HepG2 (cell line): Measurements from ENCODE around the gene ARHGEF4.

ENCODE experiments used
- ATAD3A ChIP-seq: sonication (generic); formaldehyde crosslinking; IDR thresholded peaks from 2 replicates; pipeline ENCODE4 v1.4.0; 2020; ENCODE audit warnings: missing genetic modification reagents
- ATF7 ChIP-seq, 2 experiments: fragments of 450-650 bp in 1 of 2; sonication (generic) in 1 of 2; formaldehyde crosslinking in 1 of 2; IDR thresholded peaks; 2 replicates each; pipeline versions ENCODE4 v1.4.0 to v1.6.1; 2016 to 2020; ENCODE audit warnings: antibody characterized with exemption in 1 of 2, mild to moderate bottlenecking in 1 of 2, missing genetic modification reagents in 1 of 2
- ESRRA ChIP-seq: sonication (generic); formaldehyde crosslinking; IDR thresholded peaks from 2 replicates; pipeline ENCODE4 v1.5.1; 2020; ENCODE audit warnings: mild to moderate bottlenecking, low read depth, missing genetic modification reagents
- REST ChIP-seq, 2 experiments: IDR thresholded peaks; 2 replicates each; pipeline ENCODE4 v1.6.1; 2011 to 2012; ENCODE audit warnings: low read length in 2 of 2, borderline replicate concordance in 1 of 2, low read depth in 1 of 2, mild to moderate bottlenecking in 1 of 2, moderate library complexity in 1 of 2
- RNF219 ChIP-seq: sonication (generic); formaldehyde crosslinking; IDR thresholded peaks from 2 replicates; pipeline ENCODE4 v1.5.0; 2020; ENCODE audit warnings: mild to moderate bottlenecking, missing genetic modification reagents
- SMC3 ChIP-seq: IDR thresholded peaks from 2 replicates; pipeline ENCODE4 v1.6.1; 2011; ENCODE audit warnings: low read length, improper control_type of control experiment

GRCh38 chr2:130930740-130931659, 94.3 kb downstream of the ARHGEF4 start:
- TF ChIP-seq RNF219 (CRISPR knock-in tag), result no peak
- TF ChIP-seq ATF7 (IDR thresholded peaks at IDR 0.05), result no peak
- no peak for TF ChIP-seq ATF7 (CRISPR knock-in tag; IDR thresholded peaks at IDR 0.05)
- no peak for TF ChIP-seq REST (IDR thresholded peaks at IDR 0.05; ENCODE audit: borderline replicate concordance in 1 of 2, low read depth in 1 of 2, low read length in 2 of 2)
- TF ChIP-seq SMC3, result no peak
- no peak for TF ChIP-seq ESRRA
- TF ChIP-seq ATAD3A (CRISPR knock-in tag), result no peak
